ENCODE results near the gene DCAF17. TPM values are rescaled to one million over a fixed set of nuclear protein-coding genes. Genes with fewer than 3 reads are reported as not detected.

Gene DCAF17
- total and polyA plus RNA-seq, 8 donors = 1.2 to 33.9 (median 12.0) TPM

- intact Hi-C loops (cut with DNase I; ENCODE audit: low total_unique reads) = no loop called here
Observed at GRCh38 chr2:171505374-171505773, 71.3 kb downstream of the DCAF17 start.

GRCh38 chr2:171509945-171510731, 76.1 kb downstream of the DCAF17 start:
- WGBS, 5 donors = 83 to 96% (median 87%) methylated on average over 9 of the region's 9 CpGs
- Histone ChIP-seq H3K9me3 (no peaks in the 10 kb centered on the region), H3K27me3 (no peaks in the 10 kb centered on the region), H3K4me3 (no peak overlapping the region), H3K27ac (no peak overlapping the region), H3K36me3 (no peaks in the 10 kb centered on the region), H3K4me1 (no peaks in the 10 kb centered on the region)
- no peak for TF ChIP-seq POLR2A (IDR thresholded peaks at IDR 0.05)
- TF ChIP-seq CTCF (IDR thresholded peaks at IDR 0.05) = no peak
- no peak for TF ChIP-seq EP300 (IDR thresholded peaks at IDR 0.05)
- no peak for TF ChIP-seq POLR2AphosphoS5 (IDR thresholded peaks at IDR 0.05)
- DNase-seq = no peak
- intact Hi-C loops (cut with DNase I; ENCODE audit: low total_unique reads) = no loop called here

More at GRCh38 chr2:171505374-171505773, 71.3 kb downstream of the DCAF17 start:
- Histone ChIP-seq H3K27ac (no peak overlapping the region), H3K4me1 (no peaks in the 10 kb centered on the region), H3K36me3 (no peaks in the 10 kb centered on the region), H3K9me3 (no peaks in the 10 kb centered on the region), H3K27me3 (no peaks in the 10 kb centered on the region), H3K4me3 (no peak overlapping the region)
- no peak for DNase-seq
- 14 to 30% (median 17%) methylated on average over 2 of the region's 2 CpGs for WGBS, 5 donors
- TF ChIP-seq EP300 (IDR thresholded peaks at IDR 0.05) = no peak
- no peak for TF ChIP-seq CTCF (IDR thresholded peaks at IDR 0.05)
- TF ChIP-seq POLR2A (IDR thresholded peaks at IDR 0.05) = no peak
- no peak for TF ChIP-seq POLR2AphosphoS5 (IDR thresholded peaks at IDR 0.05)

- DNase-seq = no peak
- no peak overlapping the region for H3K4me3 ChIP-seq
- no peaks in the 10 kb centered on the region for H3K9me3 ChIP-seq
- H3K27ac ChIP-seq = no peak overlapping the region
- intact Hi-C loops (cut with DNase I; ENCODE audit: low total_unique reads) = no loop called here
- no peaks in the 10 kb centered on the region for H3K27me3 ChIP-seq
- no peaks in the 10 kb centered on the region for H3K4me1 ChIP-seq
- TF ChIP-seq POLR2AphosphoS5 (IDR thresholded peaks at IDR 0.05) (no peak), CTCF (IDR thresholded peaks at IDR 0.05) (no peak), EP300 (IDR thresholded peaks at IDR 0.05) (no peak), POLR2A (IDR thresholded peaks at IDR 0.05) (no peak)
- 69 to 81% (median 77%) methylated on average over 2 of the region's 2 CpGs for WGBS, 5 donors
- H3K36me3 ChIP-seq = no peaks in the 10 kb centered on the region
Observed at GRCh38 chr2:171512014-171512413, 78.0 kb downstream of the DCAF17 start.

GRCh38 chr2:171512683-171513195, 78.7 kb downstream of the DCAF17 start:
- no peak for TF ChIP-seq CTCF (IDR thresholded peaks at IDR 0.05)
- TF ChIP-seq POLR2AphosphoS5 (IDR thresholded peaks at IDR 0.05) = no peak
- TF ChIP-seq POLR2A (IDR thresholded peaks at IDR 0.05) = no peak
- TF ChIP-seq EP300 (IDR thresholded peaks at IDR 0.05) = no peak
- Histone ChIP-seq H3K27ac (no peak overlapping the region), H3K4me3 (no peak overlapping the region), H3K9me3 (no peaks in the 10 kb centered on the region), H3K27me3 (no peaks in the 10 kb centered on the region), H3K4me1 (no peaks in the 10 kb centered on the region), H3K36me3 (no peaks in the 10 kb centered on the region)
- 52 to 78% (median 67%) methylated on average over 1 of the region's 1 CpG for WGBS, 5 donors
- DNase-seq = no peak
- intact Hi-C loops (cut with DNase I; ENCODE audit: low total_unique reads) = no loop called here
